Measurements from ENCODE around the gene PLXNA2. TPM values are rescaled to one million over a fixed set of nuclear protein-coding genes. Genes with fewer than 3 reads are reported as not detected.

PLXNA2 gene
- total RNA-seq, 1 experiment from 2014 or later: 0.06 TPM

GRCh38 chr1:208219659-208220282, 24.4 kb downstream of the PLXNA2 start:
- POLR2A ChIA-PET (ENCODE audit: low non-redundant PET): no interaction called here
- BruUV-seq (replicated peaks): no TSS peak
- TF ChIP-seq EZH2 (IDR thresholded peaks at IDR 0.05; ENCODE audit: borderline replicate concordance, low read depth, low read length, poor library complexity, severe bottlenecking) (no peak), CTCF (conservative IDR thresholded peaks at IDR 0.05; ENCODE audit: low read depth, low read length) (no peak)
- Histone ChIP-seq H3K4me1 (ENCODE audit: insufficient read depth, low read length, poor library complexity, severe bottlenecking) (no peaks in the 10 kb centered on the region), H3K27ac (ENCODE audit: low read depth, low read length, poor library complexity, severe bottlenecking) (no peak overlapping the region), H3K9me3 (ENCODE audit: low read depth, low read length, poor library complexity, severe bottlenecking) (no peaks in the 10 kb centered on the region), H3K4me3 (ENCODE audit: low read depth, low read length, poor library complexity, severe bottlenecking) (no peak overlapping the region), H3K36me3 (ENCODE audit: insufficient read depth, low read length, poor library complexity, severe bottlenecking) (no peaks in the 10 kb centered on the region), H3K27me3 (replicated peaks; ENCODE audit: insufficient read depth, low read depth, low read length, poor library complexity) (peaks cover 21% of the 10 kb centered on the region)
- intact Hi-C loops (cut with micrococcal nuclease; ENCODE audit: unreplicated experiment): no loop called here
- CTCF ChIA-PET: no interaction called here
- no peak for DNase-seq (ENCODE audit: low spot score)

- DNase-seq (ENCODE audit: low spot score): no peak
- Histone ChIP-seq H3K9me3 (ENCODE audit: low read depth, low read length, poor library complexity, severe bottlenecking) (no peaks in the 10 kb centered on the region), H3K27me3 (replicated peaks; ENCODE audit: insufficient read depth, low read depth, low read length, poor library complexity) (peaks cover 19% of the 10 kb centered on the region), H3K36me3 (ENCODE audit: insufficient read depth, low read length, poor library complexity, severe bottlenecking) (no peaks in the 10 kb centered on the region), H3K4me3 (ENCODE audit: low read depth, low read length, poor library complexity, severe bottlenecking) (no peak overlapping the region), H3K27ac (ENCODE audit: low read depth, low read length, poor library complexity, severe bottlenecking) (no peak overlapping the region), H3K4me1 (ENCODE audit: insufficient read depth, low read length, poor library complexity, severe bottlenecking) (no peaks in the 10 kb centered on the region)
- ChIA-PET CTCF (no interaction called here), POLR2A (ENCODE audit: low non-redundant PET) (no interaction called here)
- no TSS peak for BruUV-seq (replicated peaks)
- intact Hi-C loops (cut with micrococcal nuclease; ENCODE audit: unreplicated experiment): no loop called here
- no peak for TF ChIP-seq CTCF (conservative IDR thresholded peaks at IDR 0.05; ENCODE audit: low read depth, low read length)
Measured at GRCh38 chr1:208219098-208219658, 25.0 kb downstream of the PLXNA2 start.

- Histone ChIP-seq H3K27ac (ENCODE audit: low read depth, low read length, poor library complexity, severe bottlenecking) (no peak overlapping the region), H3K9me3 (ENCODE audit: low read depth, low read length, poor library complexity, severe bottlenecking) (no peaks in the 10 kb centered on the region), H3K27me3 (replicated peaks; ENCODE audit: insufficient read depth, low read depth, low read length, poor library complexity) (peaks cover 18% of the 10 kb centered on the region), H3K4me1 (ENCODE audit: insufficient read depth, low read length, poor library complexity, severe bottlenecking) (no peaks in the 10 kb centered on the region), H3K4me3 (ENCODE audit: low read depth, low read length, poor library complexity, severe bottlenecking) (no peak overlapping the region), H3K36me3 (ENCODE audit: insufficient read depth, low read length, poor library complexity, severe bottlenecking) (no peaks in the 10 kb centered on the region)
- ChIA-PET CTCF (no interaction called here), POLR2A (ENCODE audit: low non-redundant PET) (no interaction called here)
- intact Hi-C loops (cut with micrococcal nuclease; ENCODE audit: unreplicated experiment): no loop called here
- DNase-seq (ENCODE audit: low spot score): no peak
- BruUV-seq (replicated peaks): no TSS peak
- no peak for TF ChIP-seq EZH2 (IDR thresholded peaks at IDR 0.05; ENCODE audit: borderline replicate concordance, low read depth, low read length, poor library complexity, severe bottlenecking)
- TF ChIP-seq CTCF (conservative IDR thresholded peaks at IDR 0.05; ENCODE audit: low read depth, low read length): no peak
Measured at GRCh38 chr1:208218237-208219097, 25.7 kb downstream of the PLXNA2 start.
